Ishikawa (cell line): ENCODE data around the gene RABGAP1L.

Experiments used
- CREB1 ChIP-seq: IDR thresholded peaks from 2 replicates; pipeline ENCODE4 v1.6.1; 2012; ENCODE audit warnings: low read depth
- EGR1 ChIP-seq: IDR thresholded peaks from 2 replicates; pipeline ENCODE4 v1.6.1; 2012
- EP300 ChIP-seq: IDR thresholded peaks from 2 replicates; pipeline ENCODE4 v1.6.1; 2012; ENCODE audit warnings: borderline replicate concordance
- MAX ChIP-seq: IDR thresholded peaks from 2 replicates; pipeline ENCODE4 v1.6.1; 2012
- NFIC ChIP-seq: IDR thresholded peaks from 2 replicates; pipeline ENCODE4 v1.6.1; 2012
- RAD21 ChIP-seq: IDR thresholded peaks from 2 replicates; pipeline ENCODE4 v1.6.1; 2012; ENCODE audit warnings: low read depth
- REST ChIP-seq: IDR thresholded peaks from 2 replicates; pipeline ENCODE4 v1.6.1; 2012; ENCODE audit warnings: low read depth, mild to moderate bottlenecking
- TCF12 ChIP-seq: IDR thresholded peaks from 2 replicates; pipeline ENCODE4 v1.6.1; 2012; ENCODE audit warnings: low read depth
- TEAD4 ChIP-seq: IDR thresholded peaks from 2 replicates; pipeline ENCODE4 v1.6.1; 2012
- YY1 ChIP-seq: IDR thresholded peaks from 2 replicates; pipeline ENCODE4 v1.6.1; 2012; ENCODE audit warnings: low read depth

GRCh38 chr1:174701565-174701964 is 542.2 kb downstream of the RABGAP1L start:
- no peak for TF ChIP-seq EP300
- TF ChIP-seq TCF12, result no peak
- no peak for TF ChIP-seq YY1
- no peak for TF ChIP-seq NFIC
- no peak for TF ChIP-seq RAD21
- TF ChIP-seq MAX, result no peak
- no peak for TF ChIP-seq REST
- TF ChIP-seq TEAD4, result no peak
- no peak for TF ChIP-seq CREB1
- no peak for TF ChIP-seq EGR1
